ENCODE results near the gene KCNN3.
A peak's percentile ranks its signal among the peaks of the same experiment; 100 is the strongest.

Gene KCNN3

GRCh38 chr1:154879038-154879421 lies 8.9 kb upstream of the KCNN3 start:
- DNase-seq (ENCODE audit: low spot score): no peak

- DNase-seq (ENCODE audit: low spot score): peak; percentile 73
These were observed 8.4 kb upstream of the KCNN3 start for GRCh38 chr1:154878371-154879037.

DNA sequence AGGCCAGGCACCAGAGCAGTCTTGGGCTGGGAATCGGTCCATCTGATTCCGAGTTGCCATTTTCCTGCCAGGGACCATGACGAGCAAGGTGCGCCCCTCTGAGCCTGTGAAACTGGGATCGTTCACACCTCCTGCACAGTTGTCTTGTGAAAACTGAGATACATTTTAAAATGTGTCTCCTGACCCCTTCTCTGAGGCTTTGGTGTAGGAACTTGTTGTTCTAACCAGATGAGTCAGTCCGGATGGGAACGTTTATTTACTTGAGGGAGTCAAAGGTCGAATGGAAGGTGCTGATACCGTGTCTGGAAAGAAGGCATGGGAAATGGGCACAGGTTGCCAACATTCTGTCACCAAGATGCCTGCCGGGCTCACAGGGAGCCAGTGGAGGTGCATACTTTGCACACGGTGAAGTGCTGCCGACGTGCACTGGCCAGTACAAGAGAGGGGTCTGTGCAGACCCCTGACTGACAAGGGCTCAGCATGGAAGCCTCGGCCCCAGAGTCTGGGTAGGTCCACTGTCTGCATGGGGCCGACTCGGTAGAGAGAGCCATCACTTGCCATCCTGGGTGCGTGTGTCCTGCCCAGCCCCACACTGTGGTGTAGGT lies 7.4 kb upstream of the KCNN3 start:
- no peak for DNase-seq (ENCODE audit: low spot score)

GRCh38 chr1:154876842-154877369 lies 6.8 kb upstream of the KCNN3 start:
- DNase-seq (ENCODE audit: low spot score): no peak

DNA sequence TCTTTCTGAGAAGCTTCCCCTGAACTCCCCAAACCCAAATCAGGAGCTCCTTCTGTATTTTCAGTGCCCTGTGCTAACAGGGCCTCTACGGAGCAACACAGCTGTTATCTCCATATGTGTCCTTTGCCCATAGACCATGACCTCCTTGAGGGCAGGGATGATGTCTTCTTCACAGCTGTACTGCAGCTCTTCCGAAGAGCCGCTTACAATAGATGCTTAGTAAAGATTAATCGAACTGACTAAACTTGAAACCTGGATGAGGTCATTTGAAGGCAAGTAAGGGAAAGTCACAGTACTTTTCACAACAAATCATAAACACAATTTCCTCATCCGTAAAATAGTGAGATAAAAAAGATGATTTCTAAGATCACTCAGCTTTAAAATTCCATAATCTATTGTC lies 4.4 kb upstream of the KCNN3 start:
- no peak for DNase-seq (ENCODE audit: low spot score)

DNA sequence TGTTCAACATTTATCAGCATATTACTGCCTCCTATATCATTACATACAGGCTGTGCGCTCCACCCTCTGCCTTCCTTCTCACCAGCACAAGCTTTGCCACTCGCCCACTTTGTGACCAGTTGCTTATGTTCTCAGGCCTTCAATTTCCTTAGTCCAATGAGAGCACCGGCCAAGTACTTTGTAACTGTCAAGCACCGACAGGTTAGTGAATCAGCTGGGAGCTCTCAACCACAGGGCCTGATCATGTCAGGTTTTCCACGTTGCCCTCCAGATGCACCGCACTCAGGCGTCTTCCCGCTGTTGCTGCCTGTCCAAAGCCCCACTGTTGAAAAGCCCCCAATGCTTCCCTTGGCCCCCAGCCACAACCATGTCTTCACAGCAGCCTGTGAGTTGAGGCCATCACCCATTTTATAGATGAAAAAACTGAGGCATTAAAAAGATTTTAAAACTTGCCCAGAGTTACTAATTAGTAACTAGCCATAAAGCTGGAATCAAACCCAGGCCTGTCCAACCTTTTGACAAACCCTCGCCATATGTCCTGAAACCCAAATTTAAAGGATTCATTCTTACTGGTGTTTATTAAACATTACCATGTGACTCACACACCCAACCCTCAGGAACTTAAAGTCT lies 3.4 kb upstream of the KCNN3 start:
- no peak for DNase-seq (ENCODE audit: low spot score)

DNA sequence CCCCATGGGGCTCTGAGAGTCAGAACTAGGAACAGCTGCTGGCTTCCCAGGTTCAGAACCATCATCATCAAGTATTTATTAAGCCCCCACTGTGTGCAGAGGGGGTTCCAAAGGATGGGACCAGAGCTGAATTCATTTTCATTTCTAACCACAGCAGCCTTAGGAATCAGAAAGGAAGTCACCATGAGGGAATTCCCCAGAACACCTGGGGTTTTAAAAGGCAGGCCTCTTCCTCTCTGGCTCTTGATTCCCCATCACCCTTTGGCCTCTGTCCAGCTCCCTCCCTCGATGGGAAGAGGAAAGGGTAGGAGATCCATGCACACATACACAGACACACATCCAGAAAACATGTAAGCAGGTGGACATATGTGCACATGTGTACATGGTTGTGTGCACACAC lies 1.3 kb upstream of the KCNN3 start:
- no peak for DNase-seq (ENCODE audit: low spot score)

- no peak for DNase-seq (ENCODE audit: low spot score)
These were observed 653 bp upstream of the KCNN3 start for GRCh38 chr1:154870734-154871133.

GRCh38 chr1:154869351-154870114 lies 548 bp downstream of the KCNN3 start:
- no peak for DNase-seq (ENCODE audit: low spot score)

GRCh38 chr1:154867841-154868605 lies 2.1 kb downstream of the KCNN3 start:
- no peak for DNase-seq (ENCODE audit: low spot score)

DNA sequence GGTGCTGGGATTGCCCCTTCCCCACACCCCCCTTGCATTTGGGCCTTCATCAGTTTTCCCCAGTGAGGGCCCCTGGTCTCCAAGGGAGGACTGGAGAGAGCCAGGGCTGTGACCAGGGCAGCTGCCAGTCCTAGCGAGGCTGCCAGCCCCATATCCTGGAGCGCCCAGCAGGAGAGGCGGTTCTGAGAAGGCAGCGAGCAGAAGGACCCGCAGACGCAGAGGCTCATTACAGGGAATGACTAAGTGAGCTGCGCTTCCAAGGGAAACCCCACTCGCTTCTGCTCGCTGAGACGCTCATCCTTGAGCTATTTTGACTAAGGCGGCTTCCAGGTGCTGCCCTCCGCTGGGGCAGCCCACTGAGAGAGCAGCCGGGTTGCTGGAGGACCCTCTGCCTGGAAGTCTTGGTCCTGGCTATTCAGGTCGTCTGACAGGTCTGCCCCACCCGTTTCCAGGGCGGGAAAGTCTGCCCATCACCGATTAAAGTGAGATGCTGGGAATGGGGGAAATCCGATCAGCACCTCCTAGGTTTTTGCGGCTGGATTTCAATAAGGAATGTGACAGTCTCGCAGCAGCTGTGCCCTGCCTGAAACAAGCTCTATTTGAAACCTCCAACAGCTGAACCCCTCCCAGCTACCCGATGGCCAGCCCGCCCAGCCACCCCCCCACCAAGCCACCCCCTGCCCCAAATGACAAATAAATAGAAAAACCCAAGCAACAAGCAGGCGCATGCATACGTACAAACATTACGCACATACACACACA lies 2.8 kb downstream of the KCNN3 start:
- DNase-seq (ENCODE audit: low spot score): no peak

GRCh38 chr1:154866257-154867063 lies 3.6 kb downstream of the KCNN3 start:
- no peak for DNase-seq (ENCODE audit: low spot score)

GRCh38 chr1:154865442-154866256 lies 4.4 kb downstream of the KCNN3 start:
- DNase-seq (ENCODE audit: low spot score): peak; percentile 72

DNA sequence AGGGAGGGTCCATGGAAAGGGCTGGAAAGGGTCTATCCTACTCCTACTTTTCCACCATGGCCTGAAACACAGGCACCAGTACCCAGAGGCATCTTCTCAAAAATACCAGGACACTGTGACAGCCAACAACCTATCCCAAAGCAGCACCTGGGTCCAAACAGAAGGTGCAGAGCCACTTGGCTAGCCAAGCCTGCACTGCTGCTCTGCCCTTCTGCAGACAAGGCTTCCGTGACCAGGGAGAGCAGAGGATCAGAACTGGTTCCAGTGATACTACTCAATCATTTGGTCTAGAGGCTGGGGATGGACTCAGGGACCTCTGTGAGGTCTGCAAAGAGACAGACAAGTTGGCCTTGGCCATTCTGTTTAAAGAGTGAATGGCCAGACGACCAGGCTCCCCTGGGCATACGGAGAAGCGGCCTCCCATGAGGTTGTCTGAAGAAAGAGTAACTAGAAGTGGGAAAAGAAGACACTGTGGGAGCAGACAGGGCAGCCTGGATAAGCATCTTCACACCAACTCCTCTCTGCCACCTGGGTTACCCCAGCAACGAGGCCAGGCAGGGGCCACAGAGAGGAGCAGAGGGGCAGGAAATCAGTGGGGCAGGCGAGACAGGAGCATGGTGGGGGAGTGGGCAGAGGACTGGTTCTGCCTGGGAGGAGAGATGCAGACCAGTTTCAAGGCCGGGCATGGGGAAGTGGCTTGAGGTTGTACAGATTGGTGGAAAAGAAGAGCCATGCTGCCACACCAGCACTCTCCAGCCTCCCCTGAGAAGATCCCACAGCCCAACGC lies 5.7 kb downstream of the KCNN3 start:
- DNase-seq (ENCODE audit: low spot score): peak; percentile 56

DNA sequence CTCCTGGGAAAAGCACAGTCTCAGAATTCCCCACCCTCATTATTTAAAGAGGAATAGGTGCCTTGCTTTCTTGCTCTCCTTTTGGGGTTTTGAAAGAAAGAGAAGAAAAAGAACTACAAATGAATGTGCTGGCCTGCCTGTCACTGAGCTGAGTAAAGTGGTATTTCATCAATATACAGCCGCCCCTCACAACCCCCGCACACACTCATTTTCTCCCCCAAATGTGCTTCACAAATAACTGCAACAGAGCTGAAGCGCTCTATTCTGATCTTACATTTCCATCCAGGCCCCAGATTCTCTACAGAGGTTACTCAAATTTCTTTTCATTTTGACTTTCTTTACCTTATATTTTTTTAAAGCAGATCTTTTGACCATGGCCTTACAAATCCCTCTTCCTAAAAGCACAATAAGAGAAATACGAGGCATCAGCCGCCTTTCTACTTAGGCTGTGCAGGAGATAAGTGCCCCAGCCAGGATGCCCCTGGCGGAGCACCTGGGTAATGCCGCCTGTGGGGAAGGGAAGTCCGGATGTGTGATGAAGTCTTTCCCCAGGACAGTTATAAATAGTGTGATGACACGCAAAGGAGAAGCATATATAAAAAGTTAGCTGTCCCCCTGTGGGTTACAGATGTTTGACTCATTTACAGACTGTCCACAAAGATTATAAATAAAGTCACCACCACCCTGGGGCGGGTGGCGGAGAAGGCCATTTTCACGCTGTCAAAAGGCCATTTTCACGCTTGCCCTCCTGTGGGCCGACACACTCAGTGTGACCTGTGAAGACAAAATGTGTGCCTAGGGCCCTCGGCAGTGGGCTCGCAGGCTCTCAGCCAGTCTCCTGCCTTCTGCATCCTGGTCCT lies 6.5 kb downstream of the KCNN3 start:
- DNase-seq (ENCODE audit: low spot score): peak; percentile 68

- DNase-seq (ENCODE audit: low spot score): no peak
These were observed 7.2 kb downstream of the KCNN3 start for GRCh38 chr1:154862907-154863306.

- DNase-seq (ENCODE audit: low spot score): no peak
These were observed 8.4 kb downstream of the KCNN3 start for GRCh38 chr1:154861607-154862094.
